Stimulated activated CD8-positive, alpha-beta memory T cell treated with anti-CD3 and anti-CD28 coated beads, Interleukin-7, amount 100 ng/mL, for 1 hour (primary cell): ENCODE data around the gene ELOVL1.

ENCODE experiments used
- DNase-seq, 2 donors: peaks; one replicate each; pipeline ENCODE4 v3.0.0-alpha.2; 2020; ENCODE audit warnings: low read depth in 2 of 2

ELOVL1 gene

GRCh38 chr1:43327549-43328292 is 40.1 kb downstream of the ELOVL1 start:
- no peak for DNase-seq

GRCh38 chr1:43325381-43325780 is 42.4 kb downstream of the ELOVL1 start:
- DNase-seq, result no peak

- no peak for DNase-seq
Observed at GRCh38 chr1:43324810-43325209, 43.0 kb downstream of the ELOVL1 start.

GRCh38 chr1:43322506-43322905 is 45.3 kb downstream of the ELOVL1 start:
- no peak for DNase-seq

GRCh38 chr1:43321331-43321891 is 46.4 kb downstream of the ELOVL1 start:
- DNase-seq, result no peak

GRCh38 chr1:43319766-43320165 is 48.0 kb downstream of the ELOVL1 start:
- DNase-seq, result no peak

- no peak for DNase-seq
Observed at GRCh38 chr1:43319288-43319687, 48.5 kb downstream of the ELOVL1 start.

GRCh38 chr1:43318831-43319230 is 49.0 kb downstream of the ELOVL1 start:
- no peak for DNase-seq

GRCh38 chr1:43317817-43318471 is 49.9 kb downstream of the ELOVL1 start:
- no peak for DNase-seq

- no peak for DNase-seq
Observed at GRCh38 chr1:43316738-43317520, 50.9 kb downstream of the ELOVL1 start.

GRCh38 chr1:43315963-43316737 is 51.7 kb downstream of the ELOVL1 start:
- no peak for DNase-seq

- no peak for DNase-seq
Observed at GRCh38 chr1:43315481-43315880, 52.3 kb downstream of the ELOVL1 start.

GRCh38 chr1:43314233-43314632 is 53.6 kb downstream of the ELOVL1 start:
- no peak for DNase-seq

- no peak for DNase-seq
Observed at GRCh38 chr1:43313771-43314170, 54.0 kb downstream of the ELOVL1 start.
